ENCODE measurements around the gene MCIDAS. TPM values are rescaled to one million over a fixed set of nuclear protein-coding genes. Genes with fewer than 3 reads are reported as not detected.

MCIDAS gene
- total and polyA plus RNA-seq, 10 donors, result not detected

DNA sequence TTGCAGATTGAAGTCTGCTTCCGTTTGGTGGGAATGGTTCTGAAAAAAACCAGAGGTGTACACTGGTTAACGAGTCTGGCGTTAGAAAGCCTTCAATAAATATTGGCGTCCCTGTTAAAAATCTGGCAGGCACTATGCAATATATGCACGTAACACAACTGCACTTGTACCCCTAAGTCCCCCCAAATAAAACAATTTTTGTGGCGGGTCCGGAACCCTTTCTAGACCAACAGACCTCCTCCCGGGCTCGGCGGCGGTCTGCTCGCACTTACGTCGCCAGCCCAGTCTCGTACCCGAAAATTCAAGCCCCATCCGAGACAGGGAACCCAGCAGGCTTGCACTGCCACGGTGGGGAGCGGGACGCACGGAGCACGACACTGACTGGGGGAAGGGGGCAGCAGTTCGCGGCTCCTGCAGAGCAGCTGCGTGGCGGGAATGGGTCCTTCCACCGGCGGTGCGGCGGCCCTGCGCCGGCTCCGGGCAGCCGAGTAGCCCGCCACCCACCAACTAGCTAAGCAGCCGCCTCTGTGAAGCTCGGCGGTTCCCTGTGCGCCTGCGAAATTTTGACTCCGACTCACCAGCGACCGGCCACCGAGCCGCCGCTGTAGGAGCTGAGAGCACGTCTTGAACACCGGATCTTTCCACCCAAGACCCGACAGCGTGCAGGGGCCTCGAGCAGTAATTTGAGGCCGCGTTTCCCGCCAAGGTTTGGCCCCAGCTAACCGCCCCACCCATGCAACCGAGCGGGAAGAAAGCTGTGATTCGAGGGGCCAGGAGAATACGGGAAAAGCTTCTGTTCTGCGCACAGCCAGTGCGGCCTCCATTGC, 3.9 kb downstream of the MCIDAS start:
- TF ChIP-seq, protein P1, sequence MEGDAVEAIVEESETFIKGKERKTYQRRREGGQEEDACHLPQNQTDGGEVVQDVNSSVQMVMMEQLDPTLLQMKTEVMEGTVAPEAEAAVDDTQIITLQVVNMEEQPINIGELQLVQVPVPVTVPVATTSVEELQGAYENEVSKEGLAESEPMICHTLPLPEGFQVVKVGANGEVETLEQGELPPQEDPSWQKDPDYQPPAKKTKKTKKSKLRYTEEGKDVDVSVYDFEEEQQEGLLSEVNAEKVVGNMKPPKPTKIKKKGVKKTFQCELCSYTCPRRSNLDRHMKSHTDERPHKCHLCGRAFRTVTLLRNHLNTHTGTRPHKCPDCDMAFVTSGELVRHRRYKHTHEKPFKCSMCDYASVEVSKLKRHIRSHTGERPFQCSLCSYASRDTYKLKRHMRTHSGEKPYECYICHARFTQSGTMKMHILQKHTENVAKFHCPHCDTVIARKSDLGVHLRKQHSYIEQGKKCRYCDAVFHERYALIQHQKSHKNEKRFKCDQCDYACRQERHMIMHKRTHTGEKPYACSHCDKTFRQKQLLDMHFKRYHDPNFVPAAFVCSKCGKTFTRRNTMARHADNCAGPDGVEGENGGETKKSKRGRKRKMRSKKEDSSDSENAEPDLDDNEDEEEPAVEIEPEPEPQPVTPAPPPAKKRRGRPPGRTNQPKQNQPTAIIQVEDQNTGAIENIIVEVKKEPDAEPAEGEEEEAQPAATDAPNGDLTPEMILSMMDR (IDR thresholded peaks at IDR 0.05 in 8 of 11, conservative IDR thresholded peaks at IDR 0.05 in 3 of 11), result no peak
- TF ChIP-seq POLR2AphosphoS5 (IDR thresholded peaks at IDR 0.05) (no peak), POLR2A (IDR thresholded peaks at IDR 0.05) (no peak)
- WGBS, 5 donors, result 3 to 14% (median 5%) methylated on average over 33 to 61 of the region's 61 CpGs
- Histone ChIP-seq H3K36me3 (no peaks in the 10 kb centered on the region), H3K4me3 (peak overlapping the region in 4 of 8 donors; percentile 4 to 53 (median 24)), H3K27me3 (replicated peaks in 1 of 7) (peaks cover 38 to 100% (median 90%) of the 10 kb centered on the region in 7 donors), H3K4me1 (peaks cover 24 to 62% (median 47%) of the 10 kb centered on the region in 6 donors), H3K27ac (no peak overlapping the region), H3K9me3 (no peaks in the 10 kb centered on the region)
- DNase-seq, result no peak
- intact Hi-C loops (cut with DNase I; ENCODE audit: low total_unique reads), result loop anchor here (10.0 kb wide), 1 partner anchor 48 kb away; the partner anchor contains the start of gene CDC20B

DNA sequence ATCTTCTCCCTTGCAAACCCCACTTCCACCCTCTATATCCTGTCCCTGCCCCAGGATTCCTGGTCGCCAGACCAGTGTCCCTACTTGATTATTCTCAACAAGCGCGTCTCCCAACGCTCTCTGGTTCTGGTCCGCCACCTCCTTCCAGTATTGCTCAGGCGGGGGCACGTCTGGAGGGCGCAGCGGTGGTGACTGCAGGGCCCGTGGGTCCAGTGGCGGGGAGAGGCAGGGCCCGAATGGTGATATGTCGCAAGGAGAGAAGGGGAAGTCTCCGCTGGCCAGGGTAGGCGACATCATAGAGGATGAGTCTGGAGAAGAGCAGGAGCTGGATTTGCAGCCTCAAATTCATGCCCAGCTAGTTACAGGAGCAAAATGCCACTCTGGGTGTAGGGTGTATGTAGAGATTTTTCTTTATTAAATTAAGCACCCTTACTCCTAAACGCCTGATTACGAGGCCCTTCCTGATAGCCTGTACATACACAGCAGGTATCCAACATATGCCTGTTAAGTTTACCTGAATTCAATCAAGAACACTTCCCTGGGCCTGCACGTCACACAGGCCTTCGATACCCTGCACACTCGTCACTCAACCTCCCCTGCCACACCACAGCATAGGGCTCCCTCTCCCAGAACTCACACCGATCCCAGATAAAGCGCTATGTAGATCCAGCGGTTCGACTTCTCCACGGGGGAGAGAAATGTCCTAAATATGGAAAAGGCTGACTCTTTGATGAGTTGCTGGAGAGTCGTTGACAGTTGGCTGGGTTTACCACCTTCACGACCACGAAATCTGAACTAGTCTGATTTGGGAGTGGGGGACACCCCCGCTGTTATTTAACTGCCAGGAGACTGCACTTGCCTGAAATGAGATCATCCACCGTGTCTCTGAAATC, 4.8 kb downstream of the MCIDAS start:
- H3K27me3 ChIP-seq (replicated peaks in 1 of 7), result peaks cover 33 to 100% (median 86%) of the 10 kb centered on the region in 7 donors
- TF ChIP-seq POLR2A (IDR thresholded peaks at IDR 0.05) (no peak), POLR2AphosphoS5 (IDR thresholded peaks at IDR 0.05) (no peak)
- TF ChIP-seq, protein P1 (IDR thresholded peaks at IDR 0.05 in 8 of 11, conservative IDR thresholded peaks at IDR 0.05 in 3 of 11), result no peak
- H3K36me3 ChIP-seq, result no peaks in the 10 kb centered on the region
- peak overlapping the region in 1 of 8 donors; percentile 53 for H3K4me3 ChIP-seq
- intact Hi-C loops (cut with DNase I; ENCODE audit: low total_unique reads), result loop anchor here (10.0 kb wide), 1 partner anchor 48 kb away; the partner anchor contains the start of gene CDC20B
- H3K4me1 ChIP-seq, result peaks cover 17 to 55% (median 40%) of the 10 kb centered on the region in 6 donors
- no peak for DNase-seq
- no peaks in the 10 kb centered on the region for H3K9me3 ChIP-seq
- 16 to 21% (median 18%) methylated on average over 30 of the region's 30 CpGs for WGBS, 5 donors
- H3K27ac ChIP-seq, result no peak overlapping the region

- intact Hi-C loops (cut with DNase I; ENCODE audit: low total_unique reads), result loop anchor here (10.0 kb wide), 1 partner anchor 46 kb away; the partner anchor contains the start of gene CDC20B
- peaks cover 6 to 38% (median 27%) of the 10 kb centered on the region in 6 donors for H3K4me1 ChIP-seq
- 2 to 5% (median 4%) methylated on average over 26 to 62 of the region's 62 CpGs for WGBS, 5 donors
- H3K4me3 ChIP-seq, result peak overlapping the region in 7 of 8 donors; percentile 12 to 65 (median 20)
- no peak for DNase-seq
- H3K9me3 ChIP-seq, result no peaks in the 10 kb centered on the region
- H3K27me3 ChIP-seq (replicated peaks in 1 of 7), result peaks cover 32 to 90% (median 69%) of the 10 kb centered on the region in 7 donors
- TF ChIP-seq POLR2AphosphoS5 (IDR thresholded peaks at IDR 0.05), result peak in 2 of 3 donors; percentile 27 to 55
- TF ChIP-seq, protein P1 (IDR thresholded peaks at IDR 0.05 in 8 of 11, conservative IDR thresholded peaks at IDR 0.05 in 3 of 11), result no peak
- H3K36me3 ChIP-seq, result no peaks in the 10 kb centered on the region
- H3K27ac ChIP-seq, result no peak overlapping the region
Measured at GRCh38 chr5:55220433-55221185, 6.5 kb downstream of the MCIDAS start.
